GM21723 (cell line): ENCODE measurements around the gene RNASE9.
A peak's percentile ranks its signal among the peaks of the same experiment; 100 is the strongest.
"Not testable (repeated sequence)": the region's sequence is repeated elsewhere in the genome, so short reads cannot be mapped to it uniquely, and the experiment has no call there.

Experiments used
- ATAC-seq: cut with Tn5 transposase; IDR thresholded peaks from one replicate; pipeline ENCODE4 v1.9.1; 2021; ENCODE audit warnings: mild to moderate bottlenecking, moderate library complexity; ENCODE audit not compliant: unreplicated experiment

The RNASE9 gene

DNA sequence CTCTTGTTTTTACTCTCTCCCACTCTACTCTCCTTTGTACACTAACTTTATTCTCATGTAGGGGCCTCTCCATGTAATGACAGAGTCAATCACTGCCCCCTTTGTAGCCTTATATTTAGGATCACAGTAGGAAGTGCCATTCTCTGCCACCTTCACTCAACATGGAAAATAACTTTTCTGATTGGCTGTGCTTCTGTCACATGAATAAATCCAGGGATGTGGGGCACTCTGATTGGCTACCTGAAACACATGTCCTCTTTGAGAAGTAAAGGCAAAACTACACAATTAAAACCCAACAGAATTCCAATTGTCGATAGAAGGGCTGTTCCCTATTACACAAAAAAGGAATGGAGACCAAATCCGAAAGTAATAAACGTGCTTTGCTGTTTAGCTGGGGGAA lies at the start of gene RNASE9:
Gene RNASE9 (minus strand): TSS at position 87 of the 400 bp plus-strand sequence.
- no peak for ATAC-seq

- ATAC-seq, result peak; percentile 10
Observed at GRCh38 chr14:20610002-20610765, 49.3 kb upstream of the RNASE9 start.

DNA sequence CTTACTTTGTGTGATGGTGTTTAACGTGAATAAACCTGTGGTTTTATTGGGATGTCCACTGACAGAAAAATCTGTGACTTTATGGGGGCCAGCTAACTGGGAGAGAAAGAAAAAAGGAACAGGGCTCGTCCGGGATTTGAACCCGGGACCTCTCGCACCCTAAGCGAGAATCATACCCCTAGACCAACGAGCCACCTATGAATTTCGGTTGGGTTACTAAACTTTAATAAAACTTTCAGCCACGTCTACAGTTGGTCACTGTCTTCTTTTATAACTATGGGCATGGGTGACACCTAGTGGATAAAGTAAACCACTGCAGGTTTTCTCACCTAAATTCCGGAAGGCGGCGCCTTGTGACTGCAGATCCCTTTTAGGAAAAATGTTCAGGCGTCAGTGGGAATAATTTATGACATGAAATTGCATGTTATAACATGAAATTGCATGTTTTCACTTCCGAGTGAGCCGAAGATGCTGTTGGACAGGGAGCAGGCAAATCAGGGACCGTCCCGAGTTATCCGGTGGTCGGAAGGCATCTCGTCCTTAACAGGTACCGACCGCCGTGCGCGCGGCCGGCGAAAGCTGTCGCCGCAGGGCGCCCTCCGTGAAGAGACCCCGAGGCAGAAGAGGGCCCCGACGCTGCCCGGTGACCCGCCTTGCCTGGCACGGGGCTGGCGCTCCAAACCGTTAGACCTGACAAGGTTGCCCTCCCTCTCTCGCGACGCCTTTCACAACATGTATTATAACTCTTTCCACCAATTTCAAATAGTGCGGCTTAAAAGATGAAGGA lies 48.6 kb upstream of the RNASE9 start:
- ATAC-seq, result peak; percentile 15

GRCh38 chr14:20608383-20609110 lies 47.7 kb upstream of the RNASE9 start:
- no peak for ATAC-seq

DNA sequence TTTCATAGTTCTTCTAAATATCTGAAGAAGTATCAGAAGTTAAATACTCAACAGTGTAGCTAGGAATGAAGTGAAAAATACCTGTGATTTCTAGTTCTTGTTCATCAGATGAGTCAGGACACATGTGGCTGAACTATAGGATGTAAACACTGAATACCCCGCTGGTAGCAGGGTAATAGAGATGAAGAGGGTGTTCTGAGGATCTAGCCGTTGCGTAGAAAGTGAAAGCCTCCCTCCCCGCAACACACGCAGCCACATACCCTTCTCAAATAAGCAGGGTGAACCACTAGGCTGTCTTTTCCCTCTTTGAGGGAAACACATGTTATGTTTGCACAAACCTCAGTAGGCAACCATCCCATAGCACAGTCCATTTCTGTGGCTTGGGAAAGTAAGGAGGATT lies 46.8 kb upstream of the RNASE9 start:
- ATAC-seq, result no peak

GRCh38 chr14:20606902-20607242 lies 46.0 kb upstream of the RNASE9 start:
- no peak for ATAC-seq

DNA sequence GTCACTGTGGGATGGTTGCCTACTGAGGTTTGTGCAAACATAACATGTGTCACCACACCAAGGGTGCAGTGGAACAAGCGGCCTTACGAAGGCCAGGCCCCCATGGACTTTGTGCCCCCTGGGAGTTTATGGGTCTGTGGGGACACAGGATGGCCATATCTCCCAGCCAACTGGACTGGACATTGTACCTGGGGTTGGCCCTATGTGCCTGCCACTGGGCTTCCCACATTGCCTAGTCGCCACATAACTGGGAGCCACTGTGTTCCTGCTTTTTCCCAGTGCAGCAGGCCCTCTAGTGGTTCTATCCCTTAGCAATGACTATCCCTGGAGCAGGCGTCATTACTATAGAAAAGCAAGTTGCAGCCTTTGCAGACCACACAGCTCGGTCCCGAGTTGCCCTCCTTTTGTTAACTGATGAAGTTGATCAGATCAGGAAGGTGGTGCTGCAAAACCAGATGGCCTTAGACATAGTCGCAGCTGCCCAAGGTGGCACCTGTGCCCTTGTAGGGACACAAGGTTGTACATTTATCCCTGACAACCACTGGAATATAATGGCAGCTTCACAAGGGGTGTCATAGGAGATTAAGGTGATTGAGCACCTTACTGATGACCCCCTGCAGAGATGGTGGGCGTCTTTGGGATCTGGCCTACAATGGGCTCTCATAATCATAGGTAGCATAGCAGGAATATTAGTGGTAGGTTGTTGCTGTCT lies 45.5 kb upstream of the RNASE9 start:
- no peak for ATAC-seq

GRCh38 chr14:20603813-20604690 lies 43.2 kb upstream of the RNASE9 start:
- no peak for ATAC-seq

DNA sequence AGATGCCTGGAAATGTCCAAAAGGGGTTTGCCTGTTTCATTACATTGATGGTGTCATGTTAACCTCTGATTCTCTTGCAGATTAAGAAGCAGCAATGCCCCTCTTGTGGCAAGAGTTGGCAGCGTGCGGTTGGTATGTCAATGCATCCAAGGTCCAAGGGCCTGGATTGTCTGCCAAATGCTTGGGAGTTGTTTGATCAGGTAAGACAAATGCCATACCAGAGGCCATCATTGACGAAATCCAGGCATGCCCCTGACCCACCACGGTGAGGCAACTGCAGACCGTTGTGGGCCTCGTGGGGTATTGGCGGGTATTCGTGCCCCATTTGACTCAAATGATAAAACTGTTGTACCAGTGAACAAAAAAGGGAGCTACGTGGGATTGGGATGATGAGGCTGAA lies 41.7 kb upstream of the RNASE9 start:
- ATAC-seq, result no peak

DNA sequence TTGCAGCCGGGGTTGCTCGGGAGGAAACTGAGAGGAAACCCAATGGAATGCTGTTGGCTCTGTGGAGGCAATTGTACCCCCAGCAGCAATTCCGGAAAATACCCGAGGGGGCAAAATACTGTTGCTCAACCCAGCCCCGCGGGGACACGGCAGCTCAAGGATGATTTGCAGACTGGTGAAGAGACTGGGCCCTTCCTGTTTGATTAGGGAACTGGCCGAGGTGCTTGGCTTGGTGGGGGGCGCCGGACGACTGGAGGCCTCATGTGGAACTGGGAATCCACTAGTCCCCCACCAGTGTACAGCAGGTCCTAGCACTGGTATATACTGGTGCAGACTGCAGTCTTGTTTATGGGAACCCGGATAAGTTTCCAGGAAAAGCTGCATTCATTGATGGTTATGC lies 40.7 kb upstream of the RNASE9 start:
- ATAC-seq, result no peak

DNA sequence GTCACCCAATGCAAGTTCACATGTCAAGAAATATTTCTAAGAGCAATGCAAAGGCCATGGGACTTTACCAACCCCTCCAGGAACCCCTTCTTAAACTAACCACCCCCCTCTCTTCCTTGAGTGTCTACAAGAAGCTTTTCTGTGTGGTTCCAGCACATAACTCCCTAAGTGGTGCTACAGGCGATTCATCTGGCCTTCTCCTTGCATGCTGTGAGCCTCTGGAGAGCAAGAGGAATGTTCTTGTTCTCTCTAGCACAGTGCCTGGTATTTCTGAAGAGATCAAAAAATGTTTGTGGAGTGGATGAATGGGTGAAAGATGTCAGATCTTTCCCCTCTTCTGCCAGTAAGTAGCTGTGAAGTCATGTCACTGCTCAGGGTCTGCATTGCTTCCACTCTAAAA lies 36.3 kb upstream of the RNASE9 start:
- ATAC-seq, result no peak

DNA sequence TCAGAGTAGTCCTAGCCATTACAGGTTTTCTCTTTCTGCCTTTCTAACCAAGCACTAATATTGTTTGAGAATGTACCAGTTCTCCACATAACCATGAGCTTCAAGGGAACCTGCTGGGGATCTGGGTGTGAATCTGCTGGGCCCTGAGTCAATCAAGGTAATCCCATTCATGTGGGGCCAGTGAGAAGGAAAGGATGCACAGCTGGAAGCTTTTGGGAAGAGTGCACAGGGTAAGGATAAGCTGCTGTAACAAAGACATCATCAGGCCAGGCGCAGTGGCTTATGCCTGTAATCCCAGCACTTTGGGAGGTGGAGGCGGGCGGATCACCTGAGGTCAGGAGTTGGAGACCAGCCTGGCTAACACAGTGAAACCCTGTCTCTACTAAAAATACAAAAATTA lies 34.9 kb upstream of the RNASE9 start:
- ATAC-seq, result not testable (repeated sequence)

DNA sequence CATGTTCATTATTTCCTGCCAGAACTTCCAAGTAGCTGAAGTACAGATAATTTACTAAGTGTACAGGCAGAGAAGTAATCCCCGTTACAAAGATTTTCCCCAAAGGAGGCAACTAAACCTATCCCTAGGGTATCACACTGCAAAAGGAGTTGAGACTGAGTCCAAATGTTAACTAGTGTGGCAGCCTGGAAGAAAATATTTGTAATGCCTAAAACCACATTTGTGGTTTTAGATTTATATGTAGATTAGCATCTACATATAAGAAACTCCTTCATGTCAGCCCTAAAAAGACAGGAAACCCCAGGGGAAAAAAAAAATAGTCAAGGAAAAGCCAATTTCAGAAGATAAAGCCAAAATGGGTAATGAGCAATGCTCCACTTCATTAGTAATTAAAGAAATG lies 31.7 kb upstream of the RNASE9 start:
- ATAC-seq, result no peak

DNA sequence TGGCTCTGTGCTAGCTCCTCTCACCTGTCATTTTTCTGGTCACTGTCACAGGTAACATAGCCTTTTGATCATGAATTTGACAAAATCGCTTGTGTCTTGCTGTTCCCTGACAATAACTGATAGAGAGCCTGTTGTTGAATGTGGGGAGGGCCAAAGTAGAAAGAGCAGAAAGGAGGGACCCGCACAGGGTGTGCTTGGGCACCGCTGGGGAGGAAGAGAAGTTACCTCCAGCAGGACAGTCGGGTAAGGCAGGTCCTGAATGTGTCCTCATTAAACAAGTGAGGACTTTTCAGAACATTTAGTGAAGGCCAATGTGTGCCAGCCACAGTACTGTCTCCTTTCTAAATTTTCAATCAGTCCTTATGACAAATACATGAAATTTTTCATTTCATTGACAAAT lies 30.4 kb upstream of the RNASE9 start, which contains the start of gene RNASE12:
Gene RNASE12 (minus strand): TSS at position 142 of the 400 bp plus-strand sequence. CDS start 653 bp downstream, outside the sequence.
- no peak for ATAC-seq

DNA sequence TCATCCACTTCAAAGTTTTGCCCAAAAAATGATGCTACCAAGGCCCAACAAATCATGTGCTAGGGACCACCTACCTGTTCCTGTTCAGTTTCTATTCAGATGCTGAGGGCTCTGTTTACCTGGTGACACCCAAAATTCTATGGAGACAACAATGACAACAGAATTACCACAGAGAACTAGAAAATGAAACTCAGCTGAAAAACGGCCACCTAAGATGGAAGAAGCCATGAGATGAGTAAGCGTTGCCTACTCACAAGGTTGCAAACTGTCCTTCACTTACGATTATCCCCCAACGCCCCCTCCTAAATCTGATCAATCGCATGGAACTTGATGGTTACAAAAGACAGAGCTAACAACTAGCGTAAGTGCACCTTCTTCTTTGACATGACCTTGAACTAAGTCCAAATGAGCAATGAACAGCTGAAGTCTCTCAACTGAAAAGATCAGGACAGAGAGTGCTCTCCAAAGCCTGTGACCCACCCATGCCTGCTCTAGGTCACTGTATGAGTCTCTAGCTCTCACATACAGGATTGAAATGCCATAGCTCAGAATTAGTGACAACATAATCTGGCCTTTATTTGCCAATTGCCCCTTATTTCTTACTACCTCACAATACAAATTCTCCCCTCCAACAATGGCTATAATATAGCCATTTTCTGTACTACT lies 26.8 kb upstream of the RNASE9 start, which contains the start of gene RNASE11:
Gene RNASE11 (minus strand): TSS at position 513 of the 666 bp plus-strand sequence.
- ATAC-seq, result no peak

- ATAC-seq, result no peak
Observed at GRCh38 chr14:20583908-20584307, 23.1 kb upstream of the RNASE9 start.

- no peak for ATAC-seq
Observed at GRCh38 chr14:20583142-20583541, 22.3 kb upstream of the RNASE9 start.

DNA sequence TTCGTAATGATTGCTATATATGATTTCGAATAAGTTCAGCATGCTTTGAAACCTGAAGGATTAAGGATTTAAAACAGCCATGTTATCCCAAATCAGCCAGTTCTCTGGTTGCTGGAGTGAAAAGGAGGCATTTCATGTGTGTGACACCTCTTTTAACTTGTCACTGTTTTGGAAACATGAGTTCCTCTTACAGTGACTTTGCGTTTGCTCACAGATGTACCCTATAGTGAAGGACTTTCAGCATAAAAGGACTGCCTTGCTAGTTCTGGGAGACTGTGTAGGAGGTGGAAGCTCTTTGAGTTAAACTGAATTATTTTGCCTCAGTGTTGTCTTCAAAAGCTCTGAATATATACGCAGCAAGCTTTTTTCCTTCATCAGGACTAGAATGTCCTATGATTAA lies 19.4 kb upstream of the RNASE9 start:
- ATAC-seq, result no peak

GRCh38 chr14:20578784-20579502 lies 18.1 kb upstream of the RNASE9 start:
- ATAC-seq, result no peak
